SK-N-SH (cell line): ENCODE data around the gene TOR4A. TPM values are rescaled to one million over a fixed set of nuclear protein-coding genes. Genes with fewer than 3 reads are reported as not detected.

Source experiments
- CTCF ChIA-PET: fragments of 300-600, 350-600 bp; formaldehyde crosslinking; extraction: SDS; loops from one replicate; lab custom pipeline; 2021; lab: Yijun Ruan, JAX
- POLR2A ChIA-PET: fragments of 350-600 bp; sonication (Branson Sonifier 250); formaldehyde crosslinking; extraction: SDS; loops from one replicate; lab custom pipeline; 2020; ENCODE audit warnings: antibody characterized with exemption, inconsistent platforms; lab: Yijun Ruan, JAX
- DNase-seq: peaks from one replicate; pipeline ENCODE4 v3.0.0; 2012
- H2AFZ ChIP-seq: fragments of 200-600 bp; sonication (generic); 2 replicates; pipeline ENCODE4 v1.8.1; 2016; ENCODE audit warnings: antibody characterized with exemption, mild to moderate bottlenecking, low read depth
- H3F3A ChIP-seq: fragments of 200-600 bp; sonication (generic); replicated peaks from 2 replicates; pipeline ENCODE3; 2016; ENCODE audit warnings: antibody characterized with exemption, mild to moderate bottlenecking; ENCODE audit not compliant: insufficient read depth
- H3K27ac ChIP-seq, 2 experiments: fragments of 200-500 bp in 1 of 2; fragments of 200-600 bp in 1 of 2; sonication (Bioruptor generic) in 1 of 2; sonication (generic), shearing (Covaris generic) in 1 of 2; 2 replicates each; pipeline versions ENCODE4 v1.5.1 to v1.6.1; 2014 to 2016; ENCODE audit warnings: low read depth in 2 of 2, inconsistent platforms in 1 of 2, low read length in 1 of 2, mild to moderate bottlenecking in 1 of 2, mixed read lengths in 1 of 2
- H3K27me3 ChIP-seq: fragments of 200-600 bp; sonication (generic), shearing (Covaris generic); 2 replicates; pipeline ENCODE4 v1.6.1; 2016; ENCODE audit warnings: mixed run types; ENCODE audit not compliant: insufficient read depth
- H3K36me3 ChIP-seq, 2 experiments: fragments of 200-500 bp in 1 of 2; fragments of 200-600 bp in 1 of 2; sonication (Bioruptor generic) in 1 of 2; sonication (generic) in 1 of 2; replicated peaks in 1 of 2; 2 replicates each; pipeline versions ENCODE3 to v1.5.1; 2014 to 2016; ENCODE audit warnings: low read length in 1 of 2, mild to moderate bottlenecking in 1 of 2; ENCODE audit not compliant: insufficient read depth in 2 of 2, control insufficient read depth in 1 of 2
- H3K4me1 ChIP-seq, 2 experiments: fragments of 200-500 bp in 1 of 2; fragments of 200-600 bp in 1 of 2; sonication (Bioruptor generic) in 1 of 2; sonication (generic), shearing (Covaris generic) in 1 of 2; 2 replicates each; pipeline versions ENCODE4 v1.5.1 to v1.6.1; 2014 to 2016; ENCODE audit warnings: low read depth in 1 of 2, low read length in 1 of 2, mixed run types in 1 of 2; ENCODE audit not compliant: insufficient read depth in 2 of 2, control insufficient read depth in 1 of 2
- H3K4me2 ChIP-seq: fragments of 200-600 bp; sonication (generic), shearing (Covaris generic); 2 replicates; pipeline ENCODE4 v1.6.1; 2017; ENCODE audit warnings: mixed run types
- H3K4me3 ChIP-seq, 2 experiments: fragments of 200-500 bp in 1 of 2; fragments of 200-600 bp in 1 of 2; sonication (Bioruptor generic) in 1 of 2; sonication (generic), shearing (Covaris generic) in 1 of 2; 2 replicates each; pipeline versions ENCODE4 v1.5.1 to v1.8.1; 2014 to 2016; ENCODE audit warnings: low read depth in 2 of 2, inconsistent platforms in 1 of 2, low read length in 1 of 2, mild to moderate bottlenecking in 1 of 2, mixed read lengths in 1 of 2, moderate library complexity in 1 of 2
- H3K79me2 ChIP-seq: fragments of 200-600 bp; sonication (generic); 2 replicates; pipeline ENCODE4 v1.8.1; 2017; ENCODE audit warnings: mild to moderate bottlenecking; ENCODE audit not compliant: insufficient read depth
- H3K9ac ChIP-seq: fragments of 200-600 bp; sonication (generic); 2 replicates; pipeline ENCODE4 v1.6.1; 2017; ENCODE audit warnings: mixed run types
- H3K9me2 ChIP-seq: fragments of 200-600 bp; sonication (generic); 2 replicates; pipeline ENCODE4 v1.6.1; 2017; ENCODE audit warnings: mixed run types
- H3K9me3 ChIP-seq: fragments of 200-600 bp; sonication (generic); 2 replicates; pipeline ENCODE4 v1.6.1; 2017; ENCODE audit warnings: mixed run types, mild to moderate bottlenecking, moderate library complexity
- H4K20me1 ChIP-seq: fragments of 200-600 bp; sonication (generic); 2 replicates; pipeline ENCODE4 v1.6.1; 2017; ENCODE audit warnings: mild to moderate bottlenecking, mixed run types; ENCODE audit not compliant: insufficient read depth
- CTCF ChIP-seq: fragments of 200-600 bp; sonication (generic); IDR thresholded peaks from 2 replicates; pipeline ENCODE4 v1.6.1; 2017; ENCODE audit warnings: antibody characterized with exemption, mild to moderate bottlenecking, moderate library complexity
- EP300 ChIP-seq, 2 experiments: IDR thresholded peaks; 2 replicates each; pipeline versions ENCODE4 v1.4.0 to v1.6.1; 2012; ENCODE audit warnings: borderline replicate concordance in 1 of 2, low read depth in 1 of 2, low read length in 1 of 2
- FOXJ3 ChIP-seq: sonication (generic); formaldehyde crosslinking; IDR thresholded peaks from 2 replicates; pipeline ENCODE4 v1.5.1; 2020; ENCODE audit warnings: mild to moderate bottlenecking, missing genetic modification reagents
- FOXM1 ChIP-seq: IDR thresholded peaks from 2 replicates; pipeline ENCODE4 v1.4.0; 2012; ENCODE audit warnings: low read depth, mild to moderate bottlenecking
- IRF3 ChIP-seq: fragments of 150-350 bp; IDR thresholded peaks from 2 replicates; pipeline ENCODE4 v1.6.1; 2016; ENCODE audit warnings: mild to moderate bottlenecking, low read depth, low read length
- JUND ChIP-seq: IDR thresholded peaks from 2 replicates; pipeline ENCODE4 v1.4.0; 2012
- MAX ChIP-seq: IDR thresholded peaks from 2 replicates; pipeline ENCODE4 v1.4.0; 2012; ENCODE audit warnings: low read depth
- NFIC ChIP-seq: IDR thresholded peaks from 2 replicates; pipeline ENCODE4 v1.4.0; 2012; ENCODE audit warnings: borderline replicate concordance
- PBX3 ChIP-seq: IDR thresholded peaks from 2 replicates; pipeline ENCODE4; 2012
- RAD21 ChIP-seq: IDR thresholded peaks from 2 replicates; pipeline ENCODE4 v1.6.1; 2012; ENCODE audit warnings: mild to moderate bottlenecking, low read length
- REST ChIP-seq: IDR thresholded peaks from 2 replicates; pipeline ENCODE4 v1.6.1; 2012; ENCODE audit warnings: mild to moderate bottlenecking, low read depth, low read length, moderate library complexity
- RFX5 ChIP-seq: IDR thresholded peaks from 2 replicates; pipeline ENCODE4 v1.6.1; 2012; ENCODE audit warnings: mild to moderate bottlenecking, improper control_type of control experiment, low read length
- RXRA ChIP-seq: IDR thresholded peaks from 2 replicates; pipeline ENCODE4 v1.4.0; 2012; ENCODE audit warnings: low read depth, mild to moderate bottlenecking, borderline replicate concordance
- SMC3 ChIP-seq: IDR thresholded peaks from 2 replicates; pipeline ENCODE4 v1.6.1; 2012; ENCODE audit warnings: low read depth, low read length, improper control_type of control experiment
- USF1 ChIP-seq: IDR thresholded peaks from 2 replicates; pipeline ENCODE4 v1.4.0; 2012; ENCODE audit warnings: low read depth, borderline replicate concordance
- YY1 ChIP-seq: IDR thresholded peaks from 2 replicates; pipeline ENCODE4 v1.4.0; 2012; ENCODE audit warnings: low read depth, mild to moderate bottlenecking
- WGBS: methylation state at CpG from one replicate; pipeline ENCODE4 v1.1.6; 2017; ENCODE audit warnings: low lambda C conversion rate; 5-methylcytosine and 5-hydroxymethylcytosine counted together
- polyA plus RNA-seq, 3 experiments: library from polyadenylated mRNA; depleted of rRNA; stranded (reverse); fragments of >200 nt; gene quantifications; 2 replicates each; pipeline ENCODE4 v1.2.3, GENCODE V29; 2012
- TF ChIP-seq, protein P1 (sequence below): fragments of 150-350 bp; IDR thresholded peaks from 2 replicates; pipeline ENCODE4 v1.6.1; 2017; ENCODE audit warnings: antibody characterized with exemption, low read length, low read depth, borderline replicate concordance

The TOR4A gene
- polyA plus RNA-seq, 1 of the 3 experiments (the other 2 are of a cell fraction), result 0.81 TPM

- no peak for TF ChIP-seq USF1
- TF ChIP-seq, all 33 proteins: peak for 0
Observed at GRCh38 chr9:137312852-137313325, 35.4 kb downstream of the TOR4A start (continued).

- peak; percentile 30 for DNase-seq
- no peak overlapping the region for H3K27ac ChIP-seq
- no peak overlapping the region for H3K4me3 ChIP-seq
- H3K9ac ChIP-seq, result no peak overlapping the region
- H3K4me2 ChIP-seq, result no peak overlapping the region
- H3K9me2 ChIP-seq, result no peaks in the 10 kb centered on the region
- TF ChIP-seq SMC3, result no peak
- TF ChIP-seq RAD21, result no peak
- TF ChIP-seq RXRA, result no peak
- TF ChIP-seq RFX5, result no peak
- no peak for TF ChIP-seq USF1
- TF ChIP-seq EP300 (IDR thresholded peaks at IDR 0.05; ENCODE audit: borderline replicate concordance in 1 of 2, low read depth in 1 of 2, low read length in 1 of 2), result no peak
- TF ChIP-seq CTCF, result no peak
- no peak for TF ChIP-seq FOXJ3 (CRISPR knock-in tag)
- TF ChIP-seq NFIC, result no peak
- no peak for TF ChIP-seq MAX
- no peak for TF ChIP-seq PBX3
- TF ChIP-seq, protein P1, sequence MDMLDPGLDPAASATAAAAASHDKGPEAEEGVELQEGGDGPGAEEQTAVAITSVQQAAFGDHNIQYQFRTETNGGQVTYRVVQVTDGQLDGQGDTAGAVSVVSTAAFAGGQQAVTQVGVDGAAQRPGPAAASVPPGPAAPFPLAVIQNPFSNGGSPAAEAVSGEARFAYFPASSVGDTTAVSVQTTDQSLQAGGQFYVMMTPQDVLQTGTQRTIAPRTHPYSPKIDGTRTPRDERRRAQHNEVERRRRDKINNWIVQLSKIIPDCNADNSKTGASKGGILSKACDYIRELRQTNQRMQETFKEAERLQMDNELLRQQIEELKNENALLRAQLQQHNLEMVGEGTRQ, result no peak
- no peak for TF ChIP-seq IRF3
- no peak for TF ChIP-seq FOXM1
- no peak for TF ChIP-seq JUND
- TF ChIP-seq YY1, result no peak
- no peak for TF ChIP-seq REST
- TF ChIP-seq, all 33 proteins: peak for 0
- Histone ChIP-seq H4K20me1 (no peaks in the 10 kb centered on the region), H3F3A (no peaks in the 10 kb centered on the region), H2AFZ (no peak overlapping the region), H3K79me2 (no peaks in the 10 kb centered on the region), H3K27me3 (no peaks in the 10 kb centered on the region), H3K36me3 (no peaks in the 10 kb centered on the region), H3K9me3 (no peaks in the 10 kb centered on the region), H3K4me1 (no peaks in the 10 kb centered on the region; a peak in 1 of 4 replicates)
- ChIA-PET CTCF (interaction anchor here (1.3 to 2.2 kb wide), 3 partner anchors 10 to 77 kb away, joined by 3 to 9 read pairs (median 5); partner anchors contain the start of gene NRARP), POLR2A (interaction anchor here (0.6 kb wide), 1 partner anchor 136 kb away, joined by 3 read pairs; no protein-coding TSS in a partner anchor)
- WGBS, result 84% methylated on average over 5 of the region's 9 CpGs
Observed at GRCh38 chr9:137313326-137313936, 35.9 kb downstream of the TOR4A start.
